H1 (cell line): Measurements from ENCODE around the gene C3. TPM values are rescaled to one million over a fixed set of nuclear protein-coding genes. Genes with fewer than 3 reads are reported as not detected.
A peak's percentile ranks its signal among the peaks of the same experiment; 100 is the strongest.

Experiments
- CTCF ChIA-PET: fragments of 300-600 bp; sonication (Branson Sonifier 250); formaldehyde crosslinking; loops from one replicate; lab custom pipeline; 2021; ENCODE audit not compliant: partially characterized antibody; lab: Charles Lee
- POLR2A ChIA-PET: fragments of 300-600 bp; sonication (Branson Sonifier 250); formaldehyde crosslinking; loops from one replicate; lab custom pipeline; 2021; ENCODE audit warnings: inconsistent platforms; ENCODE audit not compliant: partially characterized antibody; lab: Charles Lee
- DNase-seq, 2 experiments: peaks; one replicate each; pipeline versions ENCODE4 v3.0.0 to v3.0.0-alpha.2; 2010 to 2022; ENCODE audit warnings: low spot score in 2 of 2, low read depth in 1 of 2, mixed read lengths in 1 of 2
- FAIRE-seq: peaks from 2 replicates; lab custom pipeline; 2011; peaks lifted over from hg19 to GRCh38; lab: Jason Lieb, UNC
- H2AFZ ChIP-seq: 2 replicates; pipeline ENCODE4 v1.8.1; 2012; ENCODE audit warnings: low read length, inconsistent platforms
- H2AK5ac ChIP-seq: 2 replicates; pipeline ENCODE4 v1.6.1; 2013; ENCODE audit warnings: low read depth, low read length
- H2BK120ac ChIP-seq: replicated peaks from 2 replicates; pipeline ENCODE3; 2013; ENCODE audit warnings: low read depth, low read length, inconsistent platforms
- H2BK12ac ChIP-seq: 2 replicates; pipeline ENCODE4 v1.6.1; 2013; ENCODE audit warnings: low read depth, low read length
- H2BK15ac ChIP-seq: 2 replicates; pipeline ENCODE4 v1.6.1; 2013; ENCODE audit warnings: low read length
- H2BK20ac ChIP-seq: 2 replicates; pipeline ENCODE4 v1.6.1; 2013; ENCODE audit warnings: low read length
- H2BK5ac ChIP-seq: 2 replicates; pipeline ENCODE4 v1.6.1; 2013; ENCODE audit warnings: low read depth, low read length
- H3K14ac ChIP-seq: 2 replicates; pipeline ENCODE4 v1.6.1; 2013; ENCODE audit warnings: inconsistent platforms; ENCODE audit not compliant: insufficient read length
- H3K18ac ChIP-seq: 2 replicates; pipeline ENCODE4 v1.6.1; 2013; ENCODE audit warnings: low read length; ENCODE audit errors: extremely low read depth
- H3K23ac ChIP-seq: 2 replicates; pipeline ENCODE4 v1.6.1; 2013; ENCODE audit warnings: inconsistent platforms; ENCODE audit not compliant: insufficient read length
- H3K23me2 ChIP-seq: 2 replicates; pipeline ENCODE4 v1.6.1; 2013; ENCODE audit warnings: low read depth, low read length
- H3K27ac ChIP-seq: 2 replicates; pipeline ENCODE4 v1.6.1; 2011; ENCODE audit warnings: low read depth, low read length, inconsistent platforms
- H3K27me3 ChIP-seq, 4 experiments: replicated peaks in 1 of 4; 1 replicate in 1 of 4; 2 replicates in 3 of 4; pipeline versions ENCODE4 v1.6.1 to v1.8.1; 2011 to 2013; ENCODE audit warnings: low read length in 3 of 4, mild to moderate bottlenecking in 3 of 4, inconsistent platforms in 2 of 4, mixed read lengths in 2 of 4, moderate library complexity in 1 of 4; ENCODE audit not compliant: control insufficient read depth in 3 of 4, insufficient read depth in 3 of 4; ENCODE audit errors: extremely low read depth in 1 of 4
- H3K36me3 ChIP-seq, 4 experiments: 2 replicates each; pipeline versions ENCODE4 v1.6.1 to v1.8.1; 2011 to 2013; ENCODE audit warnings: mild to moderate bottlenecking in 4 of 4, low read length in 3 of 4, moderate library complexity in 2 of 4, control low read depth in 1 of 4, inconsistent platforms in 1 of 4; ENCODE audit not compliant: insufficient read depth in 4 of 4, control insufficient read depth in 2 of 4
- H3K4ac ChIP-seq: replicated peaks from 2 replicates; pipeline ENCODE3; 2013; ENCODE audit warnings: low read length, low read depth, mixed read lengths, inconsistent platforms; ENCODE audit not compliant: insufficient read length
- H3K4me1 ChIP-seq, 4 experiments: replicated peaks in 1 of 4; 1 replicate in 1 of 4; 2 replicates in 3 of 4; pipeline versions ENCODE4 v1.6.1 to v1.8.1; 2011 to 2013; ENCODE audit warnings: low read length in 3 of 4, inconsistent platforms in 2 of 4, mixed read lengths in 1 of 4; ENCODE audit not compliant: insufficient read depth in 4 of 4, control insufficient read depth in 3 of 4
- H3K4me2 ChIP-seq, 2 experiments: 2 replicates each; pipeline versions ENCODE4 v1.6.1 to v1.8.1; 2011 to 2013; ENCODE audit warnings: low read depth in 2 of 2, low read length in 2 of 2, control low read depth in 1 of 2, inconsistent platforms in 1 of 2, mild to moderate bottlenecking in 1 of 2; ENCODE audit not compliant: insufficient read depth in 1 of 2
- H3K4me3 ChIP-seq, 4 experiments: fragments of 200-600, 300-600 bp in 1 of 4; sonication (generic), shearing (Covaris generic), sonication (Bioruptor Twin) in 1 of 4; 2 replicates each; pipeline versions ENCODE4 v1.5.1 to v1.8.1; 2011 to 2016; ENCODE audit warnings: low read length in 4 of 4, low read depth in 3 of 4, control low read depth in 2 of 4, inconsistent platforms in 2 of 4, mild to moderate bottlenecking in 2 of 4, mixed read lengths in 1 of 4, moderate library complexity in 1 of 4; ENCODE audit not compliant: insufficient read depth in 2 of 4; ENCODE audit errors: extremely low read depth in 1 of 4
- H3K56ac ChIP-seq: replicated peaks from 2 replicates; pipeline ENCODE3; 2013; ENCODE audit warnings: low read depth, mild to moderate bottlenecking, mixed read lengths, low read length, inconsistent platforms; ENCODE audit not compliant: insufficient read length
- H3K79me1 ChIP-seq: 2 replicates; pipeline ENCODE4 v1.6.1; 2013; ENCODE audit warnings: low read depth, low read length, control low read depth
- H3K79me2 ChIP-seq, 2 experiments: 2 replicates each; pipeline versions ENCODE4 v1.6.1 to v1.8.1; 2012 to 2013; ENCODE audit warnings: low read length in 2 of 2, mild to moderate bottlenecking in 2 of 2, inconsistent platforms in 1 of 2; ENCODE audit not compliant: insufficient read depth in 2 of 2, control insufficient read depth in 1 of 2
- H3K9ac ChIP-seq, 4 experiments: replicated peaks in 1 of 4; 1 replicate in 1 of 4; 2 replicates in 3 of 4; pipeline versions ENCODE4 v1.6.1 to v1.8.1; 2011 to 2013; ENCODE audit warnings: low read depth in 3 of 4, low read length in 3 of 4, control low read depth in 2 of 4, mild to moderate bottlenecking in 2 of 4, moderate library complexity in 2 of 4, inconsistent platforms in 1 of 4; ENCODE audit errors: extremely low read depth in 1 of 4
- H3K9me3 ChIP-seq, 2 experiments: 2 replicates each; pipeline versions ENCODE4 v1.6.1 to v1.8.1; 2012 to 2013; ENCODE audit warnings: mild to moderate bottlenecking in 2 of 2, moderate library complexity in 2 of 2, control low read depth in 1 of 2, inconsistent platforms in 1 of 2, low read depth in 1 of 2, low read length in 1 of 2, mixed read lengths in 1 of 2; ENCODE audit not compliant: insufficient read depth in 2 of 2
- H4K20me1 ChIP-seq, 2 experiments: replicated peaks in 1 of 2; 2 replicates each; pipeline versions ENCODE3 to v1.8.1; 2011 to 2013; ENCODE audit warnings: inconsistent platforms in 2 of 2, low read length in 2 of 2, mild to moderate bottlenecking in 1 of 2; ENCODE audit not compliant: insufficient read depth in 2 of 2, control insufficient read depth in 1 of 2
- H4K5ac ChIP-seq: 2 replicates; pipeline ENCODE4 v1.6.1; 2013; ENCODE audit warnings: low read length, low read depth, mixed read lengths, inconsistent platforms; ENCODE audit not compliant: insufficient read length
- H4K8ac ChIP-seq: 2 replicates; pipeline ENCODE4 v1.8.0; 2013; ENCODE audit warnings: mild to moderate bottlenecking, moderate library complexity, low read length, inconsistent platforms; ENCODE audit not compliant: insufficient read depth; ENCODE audit errors: extremely low read depth
- H4K91ac ChIP-seq: replicated peaks from 2 replicates; pipeline ENCODE3; 2013; ENCODE audit warnings: low read length, mixed read lengths, inconsistent platforms; ENCODE audit not compliant: insufficient read length
- ASH2L ChIP-seq: fragments of 200-600, 300-600 bp; sonication (generic); IDR thresholded peaks from one replicate; pipeline ENCODE4 v1.7.1; 2017; ENCODE audit warnings: low read length
- CHD1 ChIP-seq: IDR thresholded peaks from 2 replicates; pipeline ENCODE4 v1.6.1; 2012; ENCODE audit warnings: low read depth, low read length, improper control_type of control experiment
- JUN ChIP-seq: IDR thresholded peaks from 2 replicates; pipeline ENCODE4 v1.6.1; 2011; ENCODE audit warnings: low read depth, mild to moderate bottlenecking, improper control_type of control experiment, low read length
- NANOG ChIP-seq: IDR thresholded peaks from 2 replicates; pipeline ENCODE4 v1.6.1; 2011; ENCODE audit warnings: low read length, low read depth, mild to moderate bottlenecking, inconsistent platforms; ENCODE audit not compliant: insufficient read depth, poor library complexity, severe bottlenecking
- SIX5 ChIP-seq: IDR thresholded peaks from 2 replicates; pipeline ENCODE4 v1.6.1; 2011; ENCODE audit warnings: mild to moderate bottlenecking, low read depth, low read length
- SP1 ChIP-seq: IDR thresholded peaks from 2 replicates; pipeline ENCODE4 v1.6.1; 2011; ENCODE audit warnings: low read depth, low read length
- TAF7 ChIP-seq: optimal IDR thresholded peaks from 2 replicates; pipeline ENCODE3; 2011; ENCODE audit warnings: low read depth, mild to moderate bottlenecking, inconsistent platforms, low read length, moderate library complexity, borderline replicate concordance
- TBP ChIP-seq: IDR thresholded peaks from 2 replicates; pipeline ENCODE4 v1.6.1; 2011; ENCODE audit warnings: low read depth, low read length, improper control_type of control experiment
- TEAD4 ChIP-seq: IDR thresholded peaks from 2 replicates; pipeline ENCODE4 v1.6.1; 2012; ENCODE audit warnings: low read depth, low read length, inconsistent platforms, mixed read lengths
- WGBS, 2 experiments: shearing (Covaris generic) in 1 of 2; methylation state at CpG; one replicate each; pipeline versions ENCODE4 v1.1.6 to v1.1.7; 2013 to 2015; ENCODE audit warnings: low lambda C conversion rate in 2 of 2, mixed read lengths in 2 of 2, inconsistent platforms in 1 of 2, low coverage in 1 of 2, missing lambda C conversion rate in 1 of 2; ENCODE audit not compliant: insufficient replicate concordance in 2 of 2, insufficient coverage in 1 of 2, insufficient read length in 1 of 2; ENCODE audit errors: extremely low coverage in 1 of 2, missing lambda C conversion rate in 1 of 2; 5-methylcytosine and 5-hydroxymethylcytosine counted together
- polyA plus RNA-seq, 7 experiments: library from polyadenylated mRNA; depleted of rRNA in 3 of 7; stranded (reverse) in 5 of 7; unstranded in 2 of 7; fragments of >200 nt in 5 of 7; fragments of 200-250 nt in 2 of 7; gene quantifications; 1 replicate in 5 of 7; 2 replicates in 1 of 7; 4 replicates in 1 of 7; pipeline versions ENCODE4 v1.2.1 to v1.2.3, GENCODE V29; 2011 to 2013; ENCODE audit warnings: missing spikeins in 2 of 7, mixed read lengths in 2 of 7
- total RNA-seq: library from RNA; stranded (reverse); fragmentation: NEBNext Ultra II Directional; extraction: Animal tissue kit (Norgen Biotek cat#: 25700); gene quantifications from 2 replicates; pipeline ENCODE4 v1.2.1, GENCODE V29; 2021
- TF ChIP-seq, protein P1 (sequence below): IDR thresholded peaks from 2 replicates; pipeline ENCODE4 v1.6.1; 2012; ENCODE audit warnings: inconsistent platforms

C3 gene
- total and polyA plus RNA-seq, 2 of the 8 experiments (the other 6 are each of a cell fraction or from before 2014, with no cell fraction given) = 6.4 to 12.8 TPM

DNA sequence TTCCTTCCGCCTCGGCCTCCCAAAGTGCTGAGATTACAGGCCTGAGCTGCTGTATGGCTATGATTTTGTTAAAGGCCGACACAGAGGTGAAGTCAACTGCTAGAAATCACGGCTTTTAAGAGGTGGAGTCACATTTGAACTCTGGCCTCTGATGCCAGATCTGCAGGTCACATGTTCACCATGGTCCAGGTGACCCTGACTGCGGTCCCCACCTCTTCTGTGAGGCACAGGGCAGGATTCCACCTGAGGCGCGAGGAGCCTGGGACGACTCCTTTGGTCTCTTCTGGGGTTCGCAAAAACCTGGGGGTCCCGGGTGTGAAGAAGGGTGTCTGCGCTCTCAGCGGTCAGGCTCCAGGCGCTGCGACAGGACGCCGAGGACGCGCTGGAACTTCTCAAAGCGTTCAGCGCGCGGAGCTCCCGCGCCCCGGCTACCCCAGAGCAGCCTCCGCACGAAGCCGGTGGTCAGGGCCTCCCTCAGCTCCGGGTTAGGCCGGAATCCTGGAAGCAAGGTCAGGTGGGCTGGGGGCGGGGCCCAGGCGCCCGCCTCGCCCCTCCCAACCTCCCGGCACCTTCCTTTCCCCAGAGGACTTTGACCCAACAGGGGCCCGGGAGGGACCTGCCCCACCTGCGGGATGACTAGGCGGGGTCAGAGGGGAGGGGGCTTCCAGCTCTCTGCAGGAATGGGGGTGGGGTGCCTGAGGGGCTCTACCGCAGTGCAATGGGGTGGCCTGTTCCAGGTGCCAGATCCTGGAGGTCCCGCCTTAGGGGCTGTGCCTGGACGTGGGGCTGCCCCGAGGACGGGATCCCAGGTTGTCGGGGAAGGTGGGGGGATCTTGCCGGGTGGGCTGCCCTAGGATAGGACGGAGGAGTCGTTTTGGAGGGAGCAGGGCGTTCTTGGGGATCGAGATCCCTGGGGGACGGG lies 32.1 kb upstream of the C3 start:
- Histone ChIP-seq H3K79me2 (no peaks in the 10 kb centered on the region), H4K5ac (peak overlapping the region; percentile 77), H3K4ac (peak overlapping the region; percentile 78), H3K79me1 (no peaks in the 10 kb centered on the region), H3K14ac (no peak overlapping the region), H3K4me3 (peak overlapping the region; percentile 11 to 61 (median 47)), H3K23ac (no peak overlapping the region), H2BK15ac (0 out of 2 replicates have a peak overlapping the region, but pooled peaks have one; percentile 61), H4K20me1 (peaks cover 0 to 3% of the 10 kb centered on the region in 2 experiments), H4K8ac (peak overlapping the region; percentile 89), H3K18ac (peak overlapping the region; percentile 90), H3K56ac (no peak overlapping the region), H3K9ac (peak overlapping the region in 2 of 4 experiments; percentile 56 to 65; a peak in 4 of 7 replicates), H4K91ac (peak overlapping the region; percentile 5), H2BK120ac (no peak overlapping the region), H3K23me2 (peaks cover 2% of the 10 kb centered on the region; the same call in 1 of the 2 replicates), H2BK20ac (no peak overlapping the region), H3K4me1 (peaks cover 0 to 7% (median 5%) of the 10 kb centered on the region in 4 experiments; a peak in 6 of 7 replicates), H2BK12ac (peak overlapping the region; percentile 39; the same call in 1 of the 2 replicates), H3K36me3 (peaks cover 14 to 45% (median 26%) of the 10 kb centered on the region in 4 experiments), H2BK5ac (peak overlapping the region; percentile 91), H3K27me3 (no peaks in the 10 kb centered on the region), H3K4me2 (peak overlapping the region; percentile 10 to 71), H3K27ac (peak overlapping the region; percentile 82), H2AFZ (no peak overlapping the region), H2AK5ac (no peak overlapping the region), H3K9me3 (no peaks in the 10 kb centered on the region)
- ChIA-PET CTCF (interaction anchor here (0.8 to 2.7 kb wide), 8 partner anchors 14 to 689 kb away, joined by 3 to 19 read pairs (median 6); partner anchors contain the start of genes GPR108 and SH2D3A), POLR2A (interaction anchor here (0.8 to 8.0 kb wide), 12 partner anchors 12 to 526 kb away, joined by 3 to 110 read pairs (median 4); partner anchors contain the start of genes GPR108, SH2D3A, TNFSF9 and TRIP10)
- DNase-seq = peak in 1 of 2 experiments; percentile 88
- WGBS, 2 experiments = 38% methylated on average over 32 of the region's 50 CpGs; no CpG with 5 or more reads in 1 of the 2 experiments
- FAIRE-seq = no peak
- TF ChIP-seq SP1 (0 out of 2 replicates have a peak, but pooled peaks have one; percentile 53), TBP (peak; percentile 54; the same call in 1 of the 2 replicates), JUN (no peak), CHD1 (no peak), TAF7 (peak; percentile 63), NANOG (no peak), SIX5 (no peak), ASH2L (peak; percentile 5), TEAD4 (0 out of 2 replicates have a peak, but pooled peaks have one; percentile 4)
- TF ChIP-seq, protein P1, sequence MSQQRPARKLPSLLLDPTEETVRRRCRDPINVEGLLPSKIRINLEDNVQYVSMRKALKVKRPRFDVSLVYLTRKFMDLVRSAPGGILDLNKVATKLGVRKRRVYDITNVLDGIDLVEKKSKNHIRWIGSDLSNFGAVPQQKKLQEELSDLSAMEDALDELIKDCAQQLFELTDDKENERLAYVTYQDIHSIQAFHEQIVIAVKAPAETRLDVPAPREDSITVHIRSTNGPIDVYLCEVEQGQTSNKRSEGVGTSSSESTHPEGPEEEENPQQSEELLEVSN = peak; percentile 71
